Ovary (tissue), 9 donors: ENCODE data around the gene MVB12A. TPM values are rescaled to one million over a fixed set of nuclear protein-coding genes. Genes with fewer than 3 reads are reported as not detected.

Experiments used
- DNase-seq, 5 donors: peaks; one replicate each; pipeline ENCODE4 v3.0.0-alpha.2; 2019 to 2020
- H3K27ac ChIP-seq, 2 donors: fragments of 200-600 bp; one replicate each; pipeline versions ENCODE4 v1.5.1 to v1.8.0; 2019 to 2022
- H3K27me3 ChIP-seq: fragments of 200-600 bp; one replicate; pipeline ENCODE4 v1.8.0; 2022
- H3K36me3 ChIP-seq: fragments of 200-600 bp; sonication (generic); one replicate; pipeline ENCODE4 v1.5.1; 2019
- H3K4me1 ChIP-seq: one replicate; pipeline ENCODE4 v1.8.1; 2013; ENCODE audit warnings: mild to moderate bottlenecking, moderate library complexity; ENCODE audit not compliant: insufficient read depth
- H3K4me3 ChIP-seq: fragments of 200-600 bp; sonication (generic); one replicate; pipeline ENCODE4 v1.5.1; 2017
- H3K9me3 ChIP-seq, 2 donors: fragments of 200-600 bp in 1 of 2; sonication (generic) in 1 of 2; one replicate each; pipeline versions ENCODE4 v1.5.1 to v1.8.1; 2013 to 2019; ENCODE audit warnings: mild to moderate bottlenecking in 1 of 2, moderate library complexity in 1 of 2
- EP300 ChIP-seq: sonication (generic); formaldehyde crosslinking; IDR thresholded peaks from one replicate; pipeline ENCODE4 v1.6.1; 2017; ENCODE audit warnings: antibody characterized with exemption
- POLR2A ChIP-seq: fragments of 450-650 bp; IDR thresholded peaks from one replicate; pipeline ENCODE4 v1.6.1; 2017; ENCODE audit warnings: antibody characterized with exemption, mild to moderate bottlenecking, moderate library complexity
- WGBS, 3 donors: extraction: QIAGEN DNeasy Blood & Tissue Kit in 1 of 3; methylation state at CpG; one replicate each; pipeline versions ENCODE4 v1.1.5 to v1.1.7; 2013 to 2017; 5-methylcytosine and 5-hydroxymethylcytosine counted together
- intact Hi-C, 4 donors: fragments of 100-400 bp; cut with DNase I; formaldehyde crosslinking; loops; one replicate each; pipeline versions ENCODE4 v1.11.0 to v1.15.1; 2022 to 2023
- polyA plus RNA-seq, 2 donors: library from polyadenylated mRNA; stranded (reverse); fragments of 200-250 nt in 1 of 2; fragments of 350-450 nt in 1 of 2; fragmentation: Illumina TruSeq in 1 of 2; extraction: RNeasy Lipid Tissue Mini Kit (QIAGEN cat#74804) in 1 of 2; gene quantifications; one replicate each; pipeline ENCODE4 v1.2.3, GENCODE V29; 2013 to 2014
- total RNA-seq, 7 donors: library from RNA; depleted of rRNA in 2 of 7; stranded (reverse); fragments of >200 nt in 2 of 7; fragmentation: NEBNext Ultra II Directional in 3 of 7; extraction: Animal tissue kit (Norgen Biotek cat#: 25700) in 3 of 7; gene quantifications; one replicate each; pipeline versions ENCODE4 v1.1.0 to v1.2.4, GENCODE V29; 2016 to 2023
- TF ChIP-seq, protein P1 (sequence below), 3 donors: fragments of 450-650 bp in 2 of 3; fragments of 200-600 bp in 1 of 3; IDR thresholded peaks; one replicate each; pipeline versions ENCODE4 v1.5.1 to v1.8.0; 2016 to 2022; ENCODE audit warnings: antibody characterized with exemption in 3 of 3, mild to moderate bottlenecking in 1 of 3
- donor health status: DM: no; HTN: no; CAD: no; lungs with moderate emphysema.
- donor health status: DM: no; HTN: no; CAD: no.
- donor health status: Bipolar disorder and iron deficiency.
- donor health status: DM: yes; HTN: yes; CAD: no.
- donor health status: DM: no; HTN: no; CAD: no.
- donor health status: DM: yes; HTN: yes; CAD: no.

Gene MVB12A
- total and polyA plus RNA-seq, 9 donors: 7.6 to 90.4 (median 77.8) TPM

DNA sequence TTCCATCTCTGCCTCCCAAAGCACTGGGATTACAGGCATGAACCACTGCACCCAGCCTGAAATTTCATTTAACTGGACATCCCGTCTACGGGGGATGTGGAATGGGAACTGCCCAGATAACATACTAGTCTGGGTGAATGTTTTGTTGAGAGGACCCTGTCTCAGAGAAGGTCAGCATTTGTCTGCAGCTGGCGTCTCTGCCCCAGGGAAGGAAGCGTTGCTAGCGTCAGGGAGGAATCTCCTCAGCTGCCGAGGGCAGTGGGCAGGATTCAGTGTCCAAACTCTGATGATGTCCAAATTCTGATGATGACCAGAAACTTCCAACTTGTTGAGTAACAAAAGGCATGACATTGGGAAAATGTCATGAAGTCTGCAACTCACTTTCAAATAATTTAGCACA lies 37.8 kb downstream of the MVB12A start:
- H3K27ac ChIP-seq: no peak overlapping the region
- H3K36me3 ChIP-seq: no peaks in the 10 kb centered on the region
- no peak for DNase-seq
- H3K4me1 ChIP-seq: peaks cover 3% of the 10 kb centered on the region
- no peaks in the 10 kb centered on the region for H3K27me3 ChIP-seq
- no peaks in the 10 kb centered on the region for H3K9me3 ChIP-seq
- intact Hi-C loops: no loop called here
- WGBS, 3 donors: 4 to 13% (median 4%) methylated on average over 6 of the region's 6 CpGs
- TF ChIP-seq, protein P1, sequence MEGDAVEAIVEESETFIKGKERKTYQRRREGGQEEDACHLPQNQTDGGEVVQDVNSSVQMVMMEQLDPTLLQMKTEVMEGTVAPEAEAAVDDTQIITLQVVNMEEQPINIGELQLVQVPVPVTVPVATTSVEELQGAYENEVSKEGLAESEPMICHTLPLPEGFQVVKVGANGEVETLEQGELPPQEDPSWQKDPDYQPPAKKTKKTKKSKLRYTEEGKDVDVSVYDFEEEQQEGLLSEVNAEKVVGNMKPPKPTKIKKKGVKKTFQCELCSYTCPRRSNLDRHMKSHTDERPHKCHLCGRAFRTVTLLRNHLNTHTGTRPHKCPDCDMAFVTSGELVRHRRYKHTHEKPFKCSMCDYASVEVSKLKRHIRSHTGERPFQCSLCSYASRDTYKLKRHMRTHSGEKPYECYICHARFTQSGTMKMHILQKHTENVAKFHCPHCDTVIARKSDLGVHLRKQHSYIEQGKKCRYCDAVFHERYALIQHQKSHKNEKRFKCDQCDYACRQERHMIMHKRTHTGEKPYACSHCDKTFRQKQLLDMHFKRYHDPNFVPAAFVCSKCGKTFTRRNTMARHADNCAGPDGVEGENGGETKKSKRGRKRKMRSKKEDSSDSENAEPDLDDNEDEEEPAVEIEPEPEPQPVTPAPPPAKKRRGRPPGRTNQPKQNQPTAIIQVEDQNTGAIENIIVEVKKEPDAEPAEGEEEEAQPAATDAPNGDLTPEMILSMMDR (IDR thresholded peaks at IDR 0.05): no peak
- TF ChIP-seq EP300 (no peak), POLR2A (no peak)
- no peak overlapping the region for H3K4me3 ChIP-seq

DNA sequence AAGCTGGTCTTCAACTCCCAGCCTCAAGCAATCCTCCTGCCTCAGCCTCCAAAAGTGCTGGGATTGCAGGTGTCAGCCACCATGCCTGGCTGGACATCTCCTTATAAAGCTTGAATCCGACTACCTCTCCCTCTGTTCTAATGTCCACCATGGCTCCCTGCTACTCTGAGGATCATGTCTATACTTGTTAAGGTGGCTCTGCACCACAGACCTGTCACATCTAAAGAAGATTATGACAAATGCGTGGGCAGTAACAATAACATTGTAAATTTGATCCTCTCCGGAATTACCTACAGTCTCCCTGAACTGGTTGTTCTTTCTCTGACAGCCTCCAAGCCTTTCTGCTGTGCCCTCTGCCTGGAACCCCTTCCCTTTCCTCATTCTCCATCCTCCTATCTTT lies 39.1 kb downstream of the MVB12A start:
- DNase-seq: no peak
- intact Hi-C loops: no loop called here
- TF ChIP-seq POLR2A: no peak
- TF ChIP-seq, protein P1 (IDR thresholded peaks at IDR 0.05): no peak
- WGBS, 3 donors: 77 to 82% (median 81%) methylated on average over 3 of the region's 3 CpGs
- peaks cover 3% of the 10 kb centered on the region for H3K4me1 ChIP-seq
- no peaks in the 10 kb centered on the region for H3K27me3 ChIP-seq
- no peak overlapping the region for H3K27ac ChIP-seq
- H3K36me3 ChIP-seq: no peaks in the 10 kb centered on the region
- H3K9me3 ChIP-seq: no peaks in the 10 kb centered on the region
- H3K4me3 ChIP-seq: no peak overlapping the region

DNA sequence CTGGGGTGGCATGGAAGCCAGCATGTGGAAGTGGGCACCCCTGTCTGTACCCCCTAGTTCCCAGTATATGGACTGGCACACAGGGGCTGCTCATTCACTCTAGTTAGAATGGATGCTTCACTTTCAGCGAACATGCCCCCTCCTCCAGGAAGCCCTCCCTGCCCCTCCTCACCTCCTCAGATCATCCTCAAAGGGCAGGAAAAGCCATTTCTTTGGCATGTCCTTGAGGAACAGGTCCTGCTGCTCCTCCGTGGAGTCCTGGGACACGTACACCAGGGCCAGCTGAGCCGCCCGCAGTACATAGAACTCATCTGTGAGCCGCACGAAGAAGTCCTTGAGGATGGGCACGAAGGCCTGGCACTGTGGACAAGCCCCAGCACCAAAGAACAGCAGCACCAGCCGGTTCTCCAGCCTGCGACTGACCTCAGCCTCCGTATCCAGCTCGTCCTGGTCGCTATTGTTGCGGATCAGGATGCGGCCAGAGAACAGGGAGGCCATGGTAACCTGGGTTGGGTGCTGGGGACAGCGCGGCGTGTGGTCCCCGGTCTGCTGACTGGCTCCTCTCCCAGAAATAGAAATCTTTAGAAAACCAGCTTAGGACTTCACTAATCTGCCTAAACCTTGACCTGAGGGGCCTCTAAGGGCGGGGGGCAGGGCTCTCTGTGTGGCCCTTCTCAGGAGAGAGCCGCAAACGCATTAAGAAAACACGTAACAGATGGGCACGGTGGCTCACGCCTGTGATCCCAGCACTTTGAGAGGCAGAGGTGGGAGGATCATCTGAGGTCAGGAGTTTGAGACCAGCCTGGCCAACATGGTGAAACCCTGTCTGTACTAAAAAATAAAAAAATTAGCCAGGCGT lies 40.8 kb downstream of the MVB12A start, which contains the start of gene NXNL1:
TSS of gene NXNL1 (minus strand) at position 555 of the 859 bp plus-strand sequence. CDS start at position 498, 57 bp downstream.
- Histone ChIP-seq H3K36me3 (no peaks in the 10 kb centered on the region), H3K9me3 (no peaks in the 10 kb centered on the region), H3K27ac (no peak within 1 kb of the TSS), H3K27me3 (no peaks in the 10 kb centered on the region), H3K4me1 (peaks cover 2% of the 10 kb centered on the region), H3K4me3 (no peak within 1 kb of the TSS)
- no peak for DNase-seq
- TF ChIP-seq, protein P1 (IDR thresholded peaks at IDR 0.05): no peak
- TF ChIP-seq POLR2A (no peak), EP300 (no peak)
- intact Hi-C loops: loop anchor here in 2 of 4 donors (10.0 kb wide), 2 partner anchors 66 to 116 kb away; partner anchors contain the start of gene CCDC194 (in 1 of the 2)
- WGBS, 3 donors: 82 to 90% (median 83%) methylated on average over 26 of the region's 26 CpGs

GRCh38 chr19:17466487-17466850 lies 46.6 kb downstream of the MVB12A start:
- intact Hi-C loops: loop anchor here (5.0 to 10.0 kb wide), 5 partner anchors 44 to 122 kb away; partner anchors contain the start of genes CCDC194 (in 3 of the 4) and MVB12A (in 1 of the 4)
- Histone ChIP-seq H3K9me3 (no peaks in the 10 kb centered on the region), H3K36me3 (no peaks in the 10 kb centered on the region), H3K4me3 (no peak overlapping the region), H3K27me3 (no peaks in the 10 kb centered on the region), H3K4me1 (peaks cover 10% of the 10 kb centered on the region), H3K27ac (no peak overlapping the region)
- TF ChIP-seq POLR2A: no peak
- TF ChIP-seq, protein P1 (IDR thresholded peaks at IDR 0.05): no peak
- TF ChIP-seq EP300: no peak
- DNase-seq: no peak
- 30 to 38% (median 31%) methylated on average over 6 of the region's 6 CpGs for WGBS, 3 donors
